ENCODE results near the gene PSKH1. TPM values are rescaled to one million over a fixed set of nuclear protein-coding genes. Genes with fewer than 3 reads are reported as not detected.
"Not testable (repeated sequence)": the region's sequence is repeated elsewhere in the genome, so short reads cannot be mapped to it uniquely, and the experiment has no call there.

The PSKH1 gene
- total RNA-seq, 1 donor from 2014 or later: 9.9 TPM

GRCh38 chr16:67972285-67972684 is 79.2 kb downstream of the PSKH1 start:
- not testable (repeated sequence) for H3K36me3 ChIP-seq (ENCODE audit: control insufficient read depth in 3 of 3, insufficient read depth in 3 of 3, low read length in 3 of 3); H3K27me3 ChIP-seq (ENCODE audit: control insufficient read depth in 3 of 3, insufficient read depth in 3 of 3, low read length in 3 of 3); H3K9me3 ChIP-seq (ENCODE audit: control insufficient read depth in 3 of 3, low read length in 3 of 3); H3K9ac ChIP-seq (ENCODE audit: low read depth in 1 of 3, low read length in 3 of 3); H3K27ac ChIP-seq (ENCODE audit: low read depth, low read length); H3K4me3 ChIP-seq (ENCODE audit: low read length in 3 of 3)
- H3K4me1 ChIP-seq (ENCODE audit: control insufficient read depth in 3 of 3, insufficient read depth in 3 of 3, low read length in 3 of 3): peaks cover 13 to 15% (median 13%) of the 10 kb centered on the region in 3 donors

- H3K9me3 ChIP-seq (ENCODE audit: control insufficient read depth in 3 of 3, low read length in 3 of 3): no peaks in the 10 kb centered on the region
- H3K36me3 ChIP-seq (ENCODE audit: control insufficient read depth in 3 of 3, insufficient read depth in 3 of 3, low read length in 3 of 3): no peaks in the 10 kb centered on the region
- peaks cover 0 to 3% (median 2%) of the 10 kb centered on the region in 3 donors for H3K4me1 ChIP-seq (ENCODE audit: control insufficient read depth in 3 of 3, insufficient read depth in 3 of 3, low read length in 3 of 3)
- no peak overlapping the region for H3K9ac ChIP-seq (ENCODE audit: low read depth in 1 of 3, low read length in 3 of 3)
- H3K4me3 ChIP-seq (ENCODE audit: low read length in 3 of 3): no peak overlapping the region
- no peaks in the 10 kb centered on the region for H3K27me3 ChIP-seq (ENCODE audit: control insufficient read depth in 3 of 3, insufficient read depth in 3 of 3, low read length in 3 of 3)
- H3K27ac ChIP-seq (ENCODE audit: low read depth, low read length): no peak overlapping the region
Measured at GRCh38 chr16:67975321-67976105, 82.5 kb downstream of the PSKH1 start.

- H3K27ac ChIP-seq (ENCODE audit: low read depth, low read length): no peak overlapping the region
- no peaks in the 10 kb centered on the region for H3K36me3 ChIP-seq (ENCODE audit: control insufficient read depth in 3 of 3, insufficient read depth in 3 of 3, low read length in 3 of 3)
- H3K9ac ChIP-seq (ENCODE audit: low read depth in 1 of 3, low read length in 3 of 3): peak overlapping the region in 1 of 3 donors; percentile 33
- peaks cover 0 to 3% (median 2%) of the 10 kb centered on the region in 3 donors for H3K4me1 ChIP-seq (ENCODE audit: control insufficient read depth in 3 of 3, insufficient read depth in 3 of 3, low read length in 3 of 3)
- H3K9me3 ChIP-seq (ENCODE audit: control insufficient read depth in 3 of 3, low read length in 3 of 3): no peaks in the 10 kb centered on the region
- no peak overlapping the region for H3K4me3 ChIP-seq (ENCODE audit: low read length in 3 of 3)
- no peaks in the 10 kb centered on the region for H3K27me3 ChIP-seq (ENCODE audit: control insufficient read depth in 3 of 3, insufficient read depth in 3 of 3, low read length in 3 of 3)
Measured at GRCh38 chr16:67976205-67976604, 83.2 kb downstream of the PSKH1 start.

- peaks cover 0 to 3% (median 2%) of the 10 kb centered on the region in 3 donors for H3K4me1 ChIP-seq (ENCODE audit: control insufficient read depth in 3 of 3, insufficient read depth in 3 of 3, low read length in 3 of 3)
- H3K4me3 ChIP-seq (ENCODE audit: low read length in 3 of 3): no peak overlapping the region
- H3K9ac ChIP-seq (ENCODE audit: low read depth in 1 of 3, low read length in 3 of 3): no peak overlapping the region
- no peak overlapping the region for H3K27ac ChIP-seq (ENCODE audit: low read depth, low read length)
- H3K27me3 ChIP-seq (ENCODE audit: control insufficient read depth in 3 of 3, insufficient read depth in 3 of 3, low read length in 3 of 3): no peaks in the 10 kb centered on the region
- no peaks in the 10 kb centered on the region for H3K9me3 ChIP-seq (ENCODE audit: control insufficient read depth in 3 of 3, low read length in 3 of 3)
- no peaks in the 10 kb centered on the region for H3K36me3 ChIP-seq (ENCODE audit: control insufficient read depth in 3 of 3, insufficient read depth in 3 of 3, low read length in 3 of 3)
Measured at GRCh38 chr16:67977005-67977404, 84.0 kb downstream of the PSKH1 start.

- Histone ChIP-seq H3K27ac (ENCODE audit: low read depth, low read length) (no peak overlapping the region), H3K36me3 (ENCODE audit: control insufficient read depth in 3 of 3, insufficient read depth in 3 of 3, low read length in 3 of 3) (no peaks in the 10 kb centered on the region), H3K4me3 (ENCODE audit: low read length in 3 of 3) (no peak overlapping the region), H3K4me1 (ENCODE audit: control insufficient read depth in 3 of 3, insufficient read depth in 3 of 3, low read length in 3 of 3) (peaks cover 0 to 3% (median 2%) of the 10 kb centered on the region in 3 donors), H3K9me3 (ENCODE audit: control insufficient read depth in 3 of 3, low read length in 3 of 3) (no peaks in the 10 kb centered on the region), H3K9ac (ENCODE audit: low read depth in 1 of 3, low read length in 3 of 3) (no peak overlapping the region), H3K27me3 (ENCODE audit: control insufficient read depth in 3 of 3, insufficient read depth in 3 of 3, low read length in 3 of 3) (no peaks in the 10 kb centered on the region)
Measured at GRCh38 chr16:67977469-67978227, 84.6 kb downstream of the PSKH1 start.

Small RNAs within 50 kb of the gene (small RNA-seq; reads per million reads assigned to genes)
- gene AC040162.2 (not detected), gene NRN1L (not detected)

Other genes with a start within 250 kb of the PSKH1 start
- gene CARMIL2, start 248.1 kb upstream of the PSKH1 start, total RNA-seq: not detected
- 10.4 TPM for gene ACD, start 233.0 kb upstream of the PSKH1 start, total RNA-seq
- 0.52 TPM for gene PARD6A, start 232.3 kb upstream of the PSKH1 start, total RNA-seq
- 5.2 TPM for gene ENKD1, start 226.5 kb upstream of the PSKH1 start, total RNA-seq
- 3.1 TPM for gene C16orf86, start 226.4 kb upstream of the PSKH1 start, total RNA-seq
- gene GFOD2, start 173.9 kb upstream of the PSKH1 start, total RNA-seq: 12.5 TPM
- 4.7 TPM for gene RANBP10, start 86.7 kb upstream of the PSKH1 start, total RNA-seq
- gene TSNAXIP1, start 86.4 kb upstream of the PSKH1 start, total RNA-seq: 0.52 TPM
- 35.5 TPM for gene THAP11, start 50.9 kb upstream of the PSKH1 start, total RNA-seq
- 94.5 TPM for gene NUTF2, start 46.3 kb upstream of the PSKH1 start, total RNA-seq
- 14.6 TPM for gene CENPT, start 45.6 kb upstream of the PSKH1 start, total RNA-seq
- gene EDC4, start 20.2 kb upstream of the PSKH1 start, total RNA-seq: 66.3 TPM
- gene NRN1L, start 8.4 kb upstream of the PSKH1 start, total RNA-seq: 1.0 TPM
- 1.0 TPM for gene CTRL, start 38.6 kb downstream of the PSKH1 start, total RNA-seq
- gene PSMB10, start 43.6 kb downstream of the PSKH1 start, total RNA-seq: 28.7 TPM
- 4.2 TPM for gene LCAT, start 50.9 kb downstream of the PSKH1 start, total RNA-seq
- gene SLC12A4, start 75.4 kb downstream of the PSKH1 start, total RNA-seq: 27.1 TPM
- not detected for gene DPEP3, start 87.2 kb downstream of the PSKH1 start, total RNA-seq
- gene DPEP2, start 106.2 kb downstream of the PSKH1 start, total RNA-seq: 1.0 TPM
- gene DPEP2NB, start 122.7 kb downstream of the PSKH1 start, total RNA-seq: not detected
- 14.1 TPM for gene DDX28, start 130.0 kb downstream of the PSKH1 start, total RNA-seq
- 15.1 TPM for gene DUS2, start 130.0 kb downstream of the PSKH1 start, total RNA-seq
- gene NFATC3, start 192.1 kb downstream of the PSKH1 start, total RNA-seq: 29.2 TPM